Liver (tissue), 3 donors: ENCODE measurements around the gene DNM1L.
"Not testable (repeated sequence)": the region's sequence is repeated elsewhere in the genome, so short reads cannot be mapped to it uniquely, and the experiment has no call there.

Source experiments
- GABPA ChIP-seq, 2 donors: IDR thresholded peaks in 1 of 2; conservative IDR thresholded peaks in 1 of 2; 2 replicates each; pipeline ENCODE4 v1.6.1; 2016; ENCODE audit warnings: antibody characterized with exemption in 2 of 2, mild to moderate bottlenecking in 1 of 2, moderate library complexity in 1 of 2
- JUND ChIP-seq, 2 donors: IDR thresholded peaks; 2 replicates each; pipeline ENCODE4 v1.6.1; 2016; ENCODE audit warnings: antibody characterized with exemption in 2 of 2
- RAD21 ChIP-seq, 2 donors: IDR thresholded peaks; 2 replicates each; pipeline ENCODE4 v1.6.1; 2016; ENCODE audit warnings: antibody characterized with exemption in 2 of 2, mild to moderate bottlenecking in 2 of 2
- REST ChIP-seq: IDR thresholded peaks from 2 replicates; pipeline ENCODE4 v1.6.1; 2016; ENCODE audit warnings: antibody characterized with exemption, mild to moderate bottlenecking
- RXRA ChIP-seq, 2 donors: IDR thresholded peaks; 2 replicates each; pipeline ENCODE4 v1.6.1; 2017 to 2018; ENCODE audit warnings: antibody characterized with exemption in 2 of 2, mild to moderate bottlenecking in 1 of 2
- SP1 ChIP-seq: IDR thresholded peaks from 2 replicates; pipeline ENCODE4 v1.6.1; 2018; ENCODE audit warnings: antibody characterized with exemption, mild to moderate bottlenecking
- TAF1 ChIP-seq: conservative IDR thresholded peaks from 2 replicates; pipeline ENCODE4 v1.6.1; 2016; ENCODE audit warnings: antibody characterized with exemption, mild to moderate bottlenecking
- YY1 ChIP-seq: IDR thresholded peaks from 2 replicates; pipeline ENCODE4 v1.6.1; 2016; ENCODE audit warnings: antibody characterized with exemption, mild to moderate bottlenecking
- TF ChIP-seq, protein P1 (sequence below): fragments of 150-350 bp; IDR thresholded peaks from 2 replicates; pipeline ENCODE4 v1.5.1; 2017; ENCODE audit warnings: improper control_type of control experiment, low read depth, low read length; ENCODE audit not compliant: missing input control
- donor health status: healthy.
- donor health status: healthy.

GRCh38 chr12:32725308-32725707 is 46.2 kb downstream of the DNM1L start:
- TF ChIP-seq, protein P1, sequence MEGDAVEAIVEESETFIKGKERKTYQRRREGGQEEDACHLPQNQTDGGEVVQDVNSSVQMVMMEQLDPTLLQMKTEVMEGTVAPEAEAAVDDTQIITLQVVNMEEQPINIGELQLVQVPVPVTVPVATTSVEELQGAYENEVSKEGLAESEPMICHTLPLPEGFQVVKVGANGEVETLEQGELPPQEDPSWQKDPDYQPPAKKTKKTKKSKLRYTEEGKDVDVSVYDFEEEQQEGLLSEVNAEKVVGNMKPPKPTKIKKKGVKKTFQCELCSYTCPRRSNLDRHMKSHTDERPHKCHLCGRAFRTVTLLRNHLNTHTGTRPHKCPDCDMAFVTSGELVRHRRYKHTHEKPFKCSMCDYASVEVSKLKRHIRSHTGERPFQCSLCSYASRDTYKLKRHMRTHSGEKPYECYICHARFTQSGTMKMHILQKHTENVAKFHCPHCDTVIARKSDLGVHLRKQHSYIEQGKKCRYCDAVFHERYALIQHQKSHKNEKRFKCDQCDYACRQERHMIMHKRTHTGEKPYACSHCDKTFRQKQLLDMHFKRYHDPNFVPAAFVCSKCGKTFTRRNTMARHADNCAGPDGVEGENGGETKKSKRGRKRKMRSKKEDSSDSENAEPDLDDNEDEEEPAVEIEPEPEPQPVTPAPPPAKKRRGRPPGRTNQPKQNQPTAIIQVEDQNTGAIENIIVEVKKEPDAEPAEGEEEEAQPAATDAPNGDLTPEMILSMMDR: not testable (repeated sequence)
- not testable (repeated sequence) for TF ChIP-seq TAF1; RXRA (IDR thresholded peaks at IDR 0.05); REST; GABPA (IDR thresholded peaks at IDR 0.05 in 1 of 2, conservative IDR thresholded peaks at IDR 0.05 in 1 of 2); YY1; SP1; RAD21 (IDR thresholded peaks at IDR 0.05); JUND (IDR thresholded peaks at IDR 0.05)
